Liver (tissue), 9 donors: ENCODE data around the gene DTL. TPM values are rescaled to one million over a fixed set of nuclear protein-coding genes. Genes with fewer than 3 reads are reported as not detected.

Source experiments
- DNase-seq: peaks from one replicate; pipeline ENCODE4 v3.0.0-alpha.2; 2017; ENCODE audit warnings: low spot score
- H3K27ac ChIP-seq, 2 donors: one replicate each; pipeline ENCODE4 v1.7.0; 2013; ENCODE audit warnings: inconsistent platforms in 2 of 2, low read length in 2 of 2, control low read depth in 1 of 2, low read depth in 1 of 2, mild to moderate bottlenecking in 1 of 2
- H3K27me3 ChIP-seq, 4 donors: one replicate each; pipeline versions ENCODE4 v1.6.1 to v1.7.0; 2013; ENCODE audit warnings: low read length in 3 of 4, inconsistent platforms in 1 of 4, mild to moderate bottlenecking in 1 of 4, moderate library complexity in 1 of 4; ENCODE audit not compliant: control insufficient read depth in 4 of 4, insufficient read depth in 4 of 4
- H3K36me3 ChIP-seq, 4 donors: one replicate each; pipeline versions ENCODE4 v1.6.1 to v1.7.0; 2013; ENCODE audit warnings: low read length in 3 of 4, mild to moderate bottlenecking in 3 of 4, low read depth in 1 of 4, moderate library complexity in 1 of 4; ENCODE audit not compliant: control insufficient read depth in 4 of 4, insufficient read depth in 3 of 4
- H3K4me1 ChIP-seq, 4 donors: one replicate each; pipeline versions ENCODE4 v1.6.1 to v1.7.0; 2013; ENCODE audit warnings: low read length in 3 of 4, mild to moderate bottlenecking in 3 of 4, moderate library complexity in 1 of 4; ENCODE audit not compliant: control insufficient read depth in 4 of 4, insufficient read depth in 4 of 4
- H3K4me3 ChIP-seq, 3 donors: one replicate each; pipeline versions ENCODE4 v1.6.1 to v1.7.0; 2013; ENCODE audit warnings: low read length in 3 of 3, control low read depth in 1 of 3, low read depth in 1 of 3, mild to moderate bottlenecking in 1 of 3
- H3K9ac ChIP-seq, 2 donors: one replicate each; pipeline ENCODE4 v1.7.0; 2013; ENCODE audit warnings: low read length in 2 of 2, mild to moderate bottlenecking in 2 of 2, moderate library complexity in 2 of 2, control low read depth in 1 of 2, low read depth in 1 of 2
- H3K9me3 ChIP-seq, 4 donors: one replicate each; pipeline versions ENCODE4 v1.6.1 to v1.7.0; 2013; ENCODE audit warnings: low read length in 3 of 4; ENCODE audit not compliant: control insufficient read depth in 4 of 4
- ATF3 ChIP-seq: IDR thresholded peaks from 2 replicates; pipeline ENCODE4 v1.6.1; 2016; ENCODE audit warnings: antibody characterized with exemption
- EGR1 ChIP-seq, 2 donors: IDR thresholded peaks; 2 replicates each; pipeline ENCODE4 v1.6.1; 2016 to 2018; ENCODE audit warnings: antibody characterized with exemption in 2 of 2, low read depth in 2 of 2
- FOXA1 ChIP-seq: IDR thresholded peaks from 2 replicates; pipeline ENCODE4 v1.6.1; 2016; ENCODE audit warnings: antibody characterized with exemption
- FOXA2 ChIP-seq: IDR thresholded peaks from 2 replicates; pipeline ENCODE4 v1.6.1; 2016; ENCODE audit warnings: antibody characterized with exemption
- GABPA ChIP-seq, 2 donors: IDR thresholded peaks in 1 of 2; conservative IDR thresholded peaks in 1 of 2; 2 replicates each; pipeline ENCODE4 v1.6.1; 2016; ENCODE audit warnings: antibody characterized with exemption in 2 of 2, mild to moderate bottlenecking in 1 of 2, moderate library complexity in 1 of 2
- HNF4A ChIP-seq, 2 donors: conservative IDR thresholded peaks; 2 replicates each; pipeline ENCODE4 v1.6.1; 2016; ENCODE audit warnings: antibody characterized with exemption in 2 of 2, mild to moderate bottlenecking in 2 of 2
- JUND ChIP-seq, 2 donors: IDR thresholded peaks; 2 replicates each; pipeline ENCODE4 v1.6.1; 2016; ENCODE audit warnings: antibody characterized with exemption in 2 of 2
- MAX ChIP-seq: IDR thresholded peaks from 2 replicates; pipeline ENCODE4 v1.6.1; 2016; ENCODE audit warnings: antibody characterized with exemption
- NR2F2 ChIP-seq: IDR thresholded peaks from 2 replicates; pipeline ENCODE4 v1.6.1; 2016; ENCODE audit warnings: antibody characterized with exemption
- RAD21 ChIP-seq, 2 donors: IDR thresholded peaks; 2 replicates each; pipeline ENCODE4 v1.6.1; 2016; ENCODE audit warnings: antibody characterized with exemption in 2 of 2, mild to moderate bottlenecking in 2 of 2
- REST ChIP-seq: IDR thresholded peaks from 2 replicates; pipeline ENCODE4 v1.6.1; 2016; ENCODE audit warnings: antibody characterized with exemption, mild to moderate bottlenecking
- RXRA ChIP-seq, 2 donors: IDR thresholded peaks; 2 replicates each; pipeline ENCODE4 v1.6.1; 2017 to 2018; ENCODE audit warnings: antibody characterized with exemption in 2 of 2, mild to moderate bottlenecking in 1 of 2
- SP1 ChIP-seq: IDR thresholded peaks from 2 replicates; pipeline ENCODE4 v1.6.1; 2018; ENCODE audit warnings: antibody characterized with exemption, mild to moderate bottlenecking
- TAF1 ChIP-seq: conservative IDR thresholded peaks from 2 replicates; pipeline ENCODE4 v1.6.1; 2016; ENCODE audit warnings: antibody characterized with exemption, mild to moderate bottlenecking
- YY1 ChIP-seq: IDR thresholded peaks from 2 replicates; pipeline ENCODE4 v1.6.1; 2016; ENCODE audit warnings: antibody characterized with exemption, mild to moderate bottlenecking
- WGBS: extraction: QIAGEN DNeasy Blood & Tissue Kit; methylation state at CpG from one replicate; pipeline ENCODE4 v1.1.7; 2013; 5-methylcytosine and 5-hydroxymethylcytosine counted together
- polyA plus RNA-seq, 2 donors: library from polyadenylated mRNA; stranded (reverse) in 1 of 2; unstranded in 1 of 2; fragments of 200-250 nt in 1 of 2; fragments of >200 nt in 1 of 2; fragmentation: Nextera tagmentation in 1 of 2; extraction: Ambion mirVana in 1 of 2; gene quantifications; one replicate each; pipeline versions ENCODE4 v1.2.1 to v1.2.3, GENCODE V29; 2013 to 2015
- total RNA-seq, 2 donors: library from RNA; depleted of rRNA; stranded (reverse); fragments of >200 nt; gene quantifications; one replicate each; pipeline ENCODE4 v1.2.3, GENCODE V29; 2014
- TF ChIP-seq, protein P1 (sequence below): fragments of 150-350 bp; IDR thresholded peaks from 2 replicates; pipeline ENCODE4 v1.5.1; 2017; ENCODE audit warnings: improper control_type of control experiment, low read depth, low read length; ENCODE audit not compliant: missing input control
- donor health status: healthy.
- donor health status: healthy.
- donor health status: healthy.
- donor health status: healthy.
- donor health status: healthy.

Gene DTL
- total and polyA plus RNA-seq, 4 donors = 0.17 to 17.9 (median 0.73) TPM

- H3K9me3 ChIP-seq = no peaks in the 10 kb centered on the region
- no peaks in the 10 kb centered on the region for H3K27me3 ChIP-seq
- no peak overlapping the region for H3K4me3 ChIP-seq
- WGBS = 95% methylated on average over 3 of the region's 3 CpGs
- H3K27ac ChIP-seq = no peak overlapping the region
- TF ChIP-seq REST (no peak), SP1 (no peak), HNF4A (conservative IDR thresholded peaks at IDR 0.05) (no peak), FOXA1 (no peak), NR2F2 (no peak), JUND (IDR thresholded peaks at IDR 0.05) (no peak), TAF1 (no peak), RAD21 (IDR thresholded peaks at IDR 0.05) (no peak), FOXA2 (no peak), RXRA (IDR thresholded peaks at IDR 0.05) (no peak), EGR1 (IDR thresholded peaks at IDR 0.05; ENCODE audit: low read depth in 2 of 2) (no peak), ATF3 (no peak), YY1 (no peak), GABPA (IDR thresholded peaks at IDR 0.05 in 1 of 2, conservative IDR thresholded peaks at IDR 0.05 in 1 of 2) (no peak)
- TF ChIP-seq, protein P1, sequence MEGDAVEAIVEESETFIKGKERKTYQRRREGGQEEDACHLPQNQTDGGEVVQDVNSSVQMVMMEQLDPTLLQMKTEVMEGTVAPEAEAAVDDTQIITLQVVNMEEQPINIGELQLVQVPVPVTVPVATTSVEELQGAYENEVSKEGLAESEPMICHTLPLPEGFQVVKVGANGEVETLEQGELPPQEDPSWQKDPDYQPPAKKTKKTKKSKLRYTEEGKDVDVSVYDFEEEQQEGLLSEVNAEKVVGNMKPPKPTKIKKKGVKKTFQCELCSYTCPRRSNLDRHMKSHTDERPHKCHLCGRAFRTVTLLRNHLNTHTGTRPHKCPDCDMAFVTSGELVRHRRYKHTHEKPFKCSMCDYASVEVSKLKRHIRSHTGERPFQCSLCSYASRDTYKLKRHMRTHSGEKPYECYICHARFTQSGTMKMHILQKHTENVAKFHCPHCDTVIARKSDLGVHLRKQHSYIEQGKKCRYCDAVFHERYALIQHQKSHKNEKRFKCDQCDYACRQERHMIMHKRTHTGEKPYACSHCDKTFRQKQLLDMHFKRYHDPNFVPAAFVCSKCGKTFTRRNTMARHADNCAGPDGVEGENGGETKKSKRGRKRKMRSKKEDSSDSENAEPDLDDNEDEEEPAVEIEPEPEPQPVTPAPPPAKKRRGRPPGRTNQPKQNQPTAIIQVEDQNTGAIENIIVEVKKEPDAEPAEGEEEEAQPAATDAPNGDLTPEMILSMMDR = no peak
- H3K9ac ChIP-seq = no peak overlapping the region
- no peaks in the 10 kb centered on the region for H3K36me3 ChIP-seq
- H3K4me1 ChIP-seq = no peaks in the 10 kb centered on the region
- DNase-seq = no peak
Observed at GRCh38 chr1:212074313-212074712, 38.8 kb downstream of the DTL start.

- no peak for DNase-seq
- TF ChIP-seq MAX (no peak), SP1 (no peak)
- no peak overlapping the region for H3K27ac ChIP-seq
- no peaks in the 10 kb centered on the region for H3K4me1 ChIP-seq
- no peaks in the 10 kb centered on the region for H3K9me3 ChIP-seq
- H3K36me3 ChIP-seq = no peaks in the 10 kb centered on the region
- no peak overlapping the region for H3K9ac ChIP-seq
- H3K27me3 ChIP-seq = no peaks in the 10 kb centered on the region
- WGBS = 78% methylated on average over 3 of the region's 3 CpGs
- H3K4me3 ChIP-seq = no peak overlapping the region
Observed at GRCh38 chr1:212074856-212075255, 39.3 kb downstream of the DTL start.
